Dermis microvascular lymphatic vessel endothelial cell (primary cell): ENCODE results near the gene RANBP9. TPM values are rescaled to one million over a fixed set of nuclear protein-coding genes. Genes with fewer than 3 reads are reported as not detected.
A peak's percentile ranks its signal among the peaks of the same experiment; 100 is the strongest.

Experiments used
- DNase-seq, 2 donors: peaks; one replicate each; pipeline versions ENCODE4 v3.0.0 to v3.0.0-alpha.2; 2010; ENCODE audit warnings: low read depth in 2 of 2
- total RNA-seq: library from RNA; depleted of rRNA; stranded (reverse); fragments of >200 nt; gene quantifications from 2 replicates; pipeline ENCODE4 v1.2.1, GENCODE V29; 2014

RANBP9 gene
- total RNA-seq, 1 donor from 2014 or later, result 20.4 TPM

DNA sequence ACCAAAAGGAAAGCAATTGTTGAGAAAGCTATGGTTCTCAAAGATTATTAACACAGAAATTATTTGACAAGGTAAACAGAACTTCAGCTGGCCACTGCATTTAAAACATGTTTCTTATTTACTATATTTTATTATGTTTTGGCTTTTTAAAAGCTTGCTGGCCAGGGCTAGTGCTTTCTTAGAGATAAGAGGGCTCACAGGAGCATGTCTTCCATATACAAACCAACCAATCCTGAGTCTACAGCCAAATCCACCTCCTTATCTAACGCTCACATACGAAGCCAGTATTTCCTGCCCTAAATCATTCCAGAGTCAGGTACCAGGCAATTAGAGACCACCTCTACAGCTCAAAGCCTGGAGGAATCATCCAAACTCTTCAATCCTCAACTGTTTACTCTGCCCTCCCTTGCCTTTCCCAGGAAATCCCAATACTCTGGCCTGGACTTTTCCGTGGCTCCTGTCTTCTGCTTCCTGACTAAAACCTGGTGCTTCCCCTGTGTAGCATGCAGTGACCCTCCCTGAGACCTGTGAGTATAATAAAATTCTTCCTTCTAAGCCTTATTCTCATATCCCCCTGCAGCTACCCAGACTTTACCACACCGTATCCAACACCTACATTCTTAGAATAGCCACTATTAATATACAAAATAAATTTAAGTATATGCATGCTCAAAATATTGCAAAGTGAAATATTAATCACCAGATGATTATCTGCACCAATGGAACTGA, 33.2 kb downstream of the RANBP9 start:
- DNase-seq, result peak; percentile 10 to 83

DNA sequence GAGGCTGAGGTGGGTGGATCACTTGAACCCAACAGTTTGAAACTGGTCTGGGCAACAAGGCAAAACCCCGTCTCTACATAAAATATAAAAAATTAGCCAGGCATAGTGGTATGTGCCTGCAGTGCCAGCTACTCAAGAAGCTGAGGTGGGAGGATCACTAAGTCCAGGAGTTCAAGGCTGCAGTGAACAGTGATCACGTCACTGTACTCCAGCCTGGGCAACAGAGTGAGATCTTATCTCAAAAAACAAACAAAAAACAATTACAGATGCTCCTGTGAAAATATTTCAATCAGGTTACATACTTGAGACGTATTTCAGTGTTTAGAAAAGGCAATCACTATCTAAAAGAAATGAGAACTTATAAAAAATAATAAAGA, 33.8 kb downstream of the RANBP9 start:
- peak in 1 of 2 donors; percentile 29 for DNase-seq

DNA sequence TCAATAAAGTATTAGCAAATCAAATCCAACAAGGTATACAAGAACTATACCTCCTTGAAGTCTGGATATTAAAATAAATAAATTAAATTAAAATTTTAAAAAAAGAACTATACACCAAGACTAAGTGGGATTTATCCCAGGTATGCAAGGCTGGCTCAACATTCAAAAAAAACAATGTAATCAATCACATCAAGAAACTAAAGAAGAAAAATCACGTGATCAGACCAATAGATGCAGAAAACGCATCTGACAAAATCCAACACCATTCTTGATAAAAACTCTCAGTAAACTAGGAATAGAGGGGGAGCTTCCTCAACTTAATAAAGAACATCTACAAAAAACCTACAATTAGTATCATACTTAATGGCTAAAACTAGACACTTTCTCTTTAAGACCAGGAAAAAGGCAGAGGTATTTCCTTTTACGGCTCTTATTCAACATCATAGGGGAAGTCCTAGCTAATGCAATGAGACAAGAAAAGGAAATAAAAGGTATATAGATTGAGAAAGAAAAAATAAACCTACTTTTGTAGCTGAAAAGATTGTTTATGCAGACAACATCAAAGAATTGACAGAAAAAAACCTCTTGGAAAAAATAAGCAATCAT, 35.0 kb downstream of the RANBP9 start:
- no peak for DNase-seq

DNA sequence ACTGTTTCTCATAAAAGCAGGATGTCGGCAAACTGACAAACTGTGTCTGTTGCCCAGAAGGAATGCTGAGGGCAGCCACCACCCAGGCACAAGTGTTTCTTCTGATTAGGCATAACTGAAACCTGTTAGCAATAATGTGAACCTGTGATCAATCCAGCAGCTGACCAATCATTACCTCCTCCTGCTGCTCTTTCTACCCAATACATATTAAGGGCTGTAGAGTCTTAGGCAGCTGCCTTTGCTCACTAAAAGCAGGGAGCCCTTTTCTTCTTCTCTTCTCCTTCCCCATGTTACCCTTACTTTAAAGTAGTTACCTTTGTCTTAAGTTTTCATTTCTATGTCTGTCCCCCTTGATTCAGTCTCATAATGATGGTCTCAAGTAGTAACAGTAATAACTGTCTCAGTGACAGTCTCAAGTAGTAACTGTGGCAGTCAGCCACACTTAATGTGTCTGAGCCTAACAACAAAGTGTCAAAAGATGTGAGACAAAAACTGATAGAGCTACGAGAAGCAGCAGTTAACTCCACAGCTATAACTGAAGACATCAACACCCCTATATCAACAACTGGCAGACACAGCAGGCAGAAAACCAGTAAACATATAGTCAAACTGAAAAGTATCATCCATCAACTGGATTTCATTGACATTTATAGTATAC, 37.0 kb downstream of the RANBP9 start:
- no peak for DNase-seq

DNA sequence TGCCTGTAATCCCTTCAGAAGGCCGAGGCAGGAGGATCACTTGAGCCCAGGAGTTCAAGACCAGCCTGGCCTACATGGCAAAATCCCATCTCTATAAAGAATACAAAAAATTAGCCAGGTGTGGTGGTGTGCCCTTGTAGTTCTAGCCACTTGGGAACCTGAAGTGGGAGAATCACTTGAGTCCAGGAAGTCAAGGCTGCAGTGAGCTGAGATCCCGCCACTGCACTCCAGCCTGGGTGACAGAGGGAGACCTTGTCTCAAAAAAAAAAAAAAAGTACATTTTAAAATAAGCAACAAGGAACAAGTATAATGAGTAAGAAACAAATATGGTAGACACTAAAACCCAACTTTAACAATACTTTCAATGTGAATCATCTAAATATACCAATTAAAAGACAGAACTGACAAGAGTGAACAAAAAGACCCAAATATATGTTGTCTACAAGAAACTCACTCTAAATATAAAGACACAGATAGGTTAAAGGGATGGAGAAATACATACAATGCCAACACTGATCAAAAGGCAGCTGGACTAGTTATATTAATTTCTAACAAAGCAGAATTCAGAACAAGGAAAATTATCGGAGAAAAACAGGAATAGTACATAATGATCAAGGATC, 37.7 kb downstream of the RANBP9 start:
- DNase-seq, result no peak

DNA sequence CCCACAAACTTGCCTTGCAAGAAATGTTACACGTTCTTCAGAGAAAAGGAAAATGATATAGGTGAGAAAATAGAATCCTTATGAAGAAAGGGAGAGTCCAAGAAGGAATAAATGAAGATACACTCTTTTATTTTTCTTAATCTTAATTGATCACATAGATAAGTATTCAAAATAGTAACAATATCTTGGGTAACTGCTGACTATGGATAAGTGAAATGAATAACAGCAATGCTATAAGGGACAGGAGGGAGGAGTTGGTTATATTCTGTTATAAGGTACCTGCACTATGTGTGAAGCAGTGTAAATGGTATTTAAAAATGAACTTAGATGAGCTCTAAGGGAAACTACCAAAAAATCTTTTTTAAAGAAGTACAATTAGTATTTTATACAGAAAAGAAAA, 38.3 kb downstream of the RANBP9 start:
- DNase-seq, result no peak

DNA sequence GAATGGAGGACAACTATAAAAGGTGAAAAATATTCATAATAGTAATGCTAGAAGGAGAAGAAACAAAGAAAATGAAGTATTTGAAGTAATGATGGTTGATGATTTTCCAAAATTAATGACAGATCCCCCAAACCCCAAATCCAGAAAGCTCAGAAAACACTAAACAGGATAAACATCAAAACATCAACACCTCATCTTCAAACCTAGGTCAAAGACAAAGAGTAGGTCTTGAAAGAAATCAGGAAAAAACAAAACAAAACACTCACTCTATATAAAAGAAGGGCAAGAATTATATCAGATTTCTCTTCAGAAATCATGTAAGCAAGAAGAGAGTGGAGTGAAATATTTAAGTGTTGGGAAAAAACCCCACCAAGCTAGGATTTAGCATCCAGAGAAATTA, 38.7 kb downstream of the RANBP9 start:
- DNase-seq, result no peak

DNA sequence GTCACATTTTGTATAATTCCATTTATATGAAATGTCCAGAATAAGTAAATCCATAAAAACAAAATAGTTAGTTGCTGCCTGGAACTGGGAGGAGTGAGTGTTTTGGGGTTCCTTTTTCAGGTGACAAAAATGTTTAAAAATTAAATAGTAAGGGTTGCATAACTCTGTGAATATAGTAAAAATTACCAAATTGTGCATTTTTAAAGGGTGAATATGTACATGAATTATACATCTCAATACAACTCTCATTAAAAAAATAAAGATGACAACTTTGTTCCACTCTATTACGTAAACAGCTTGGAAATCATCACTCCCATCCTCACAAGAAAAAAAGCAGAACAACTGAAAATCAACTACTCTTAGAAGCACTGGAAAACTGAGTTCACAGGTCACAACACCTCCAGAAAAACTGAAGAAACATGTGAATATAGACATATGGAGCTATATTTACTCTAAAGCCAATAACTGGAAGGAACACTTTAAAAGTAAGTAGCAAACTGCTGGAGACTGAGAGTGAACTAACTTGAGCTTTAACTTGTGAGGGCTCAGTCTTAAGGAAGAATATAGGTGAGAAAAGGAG, 40.0 kb downstream of the RANBP9 start:
- no peak for DNase-seq

DNA sequence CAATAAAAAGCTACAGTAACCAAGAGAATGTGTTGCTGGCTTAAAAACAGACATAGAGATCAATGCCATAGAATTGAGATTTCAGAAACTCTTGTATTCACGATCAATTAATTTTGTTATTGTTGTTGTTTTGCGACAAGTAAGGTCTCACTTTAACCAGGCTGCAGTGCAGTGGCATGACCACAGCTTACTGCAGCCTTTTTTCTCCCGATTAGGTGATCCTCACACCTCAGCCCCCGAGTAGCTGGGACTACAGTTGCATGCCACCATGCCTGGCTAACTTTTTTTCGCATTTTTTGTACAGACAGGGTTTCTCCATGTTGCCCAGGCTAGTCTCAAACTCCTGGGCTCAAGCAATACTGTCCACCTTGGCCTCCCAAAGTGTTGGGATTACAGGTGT, 42.2 kb downstream of the RANBP9 start:
- no peak for DNase-seq

DNA sequence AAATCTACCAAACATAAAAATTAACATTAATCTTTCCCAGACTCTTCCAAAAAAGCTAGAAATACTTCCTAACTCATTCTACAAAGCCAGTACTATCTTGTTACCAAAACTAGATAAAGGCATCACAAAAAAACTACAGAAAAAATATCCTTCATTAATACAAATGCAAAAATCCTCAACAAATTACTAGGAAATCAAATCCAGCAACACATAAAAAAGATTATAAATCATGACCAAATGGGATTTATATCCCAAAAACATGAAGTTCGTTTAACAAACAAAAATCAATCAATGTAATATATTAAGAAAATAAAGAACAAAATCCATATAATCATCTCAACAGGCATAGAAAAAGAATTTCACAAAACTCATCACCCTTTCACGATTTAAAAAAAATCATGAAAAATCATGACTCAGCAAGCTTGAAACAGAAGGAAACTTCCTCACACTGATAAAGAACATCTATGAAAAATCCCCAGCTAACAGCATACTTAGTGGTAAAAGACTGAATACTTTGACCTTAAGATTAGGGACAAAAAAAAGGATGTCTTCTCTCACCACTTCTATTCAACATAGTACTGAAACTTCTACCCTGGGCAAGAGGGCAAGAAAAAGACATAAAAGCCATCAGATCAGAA, 43.2 kb downstream of the RANBP9 start:
- DNase-seq, result no peak

DNA sequence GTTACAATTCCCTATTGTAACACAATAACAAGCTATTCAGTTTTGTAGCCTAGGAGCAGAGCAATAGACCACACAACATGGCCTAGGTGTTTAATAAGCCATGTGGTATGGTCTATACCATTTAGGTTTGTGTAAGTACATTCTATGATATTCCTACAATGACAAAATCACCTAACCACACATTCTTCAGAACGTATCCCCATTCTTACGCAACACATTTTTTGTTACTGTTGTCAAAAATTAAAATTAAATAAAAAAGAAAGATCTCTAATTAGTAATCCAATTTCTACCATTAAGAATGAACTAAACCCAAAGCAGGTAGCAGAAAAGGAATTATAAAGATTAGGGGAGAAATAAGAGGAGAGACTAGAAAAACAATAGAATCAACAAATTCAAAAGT, 44.0 kb downstream of the RANBP9 start:
- DNase-seq, result no peak

DNA sequence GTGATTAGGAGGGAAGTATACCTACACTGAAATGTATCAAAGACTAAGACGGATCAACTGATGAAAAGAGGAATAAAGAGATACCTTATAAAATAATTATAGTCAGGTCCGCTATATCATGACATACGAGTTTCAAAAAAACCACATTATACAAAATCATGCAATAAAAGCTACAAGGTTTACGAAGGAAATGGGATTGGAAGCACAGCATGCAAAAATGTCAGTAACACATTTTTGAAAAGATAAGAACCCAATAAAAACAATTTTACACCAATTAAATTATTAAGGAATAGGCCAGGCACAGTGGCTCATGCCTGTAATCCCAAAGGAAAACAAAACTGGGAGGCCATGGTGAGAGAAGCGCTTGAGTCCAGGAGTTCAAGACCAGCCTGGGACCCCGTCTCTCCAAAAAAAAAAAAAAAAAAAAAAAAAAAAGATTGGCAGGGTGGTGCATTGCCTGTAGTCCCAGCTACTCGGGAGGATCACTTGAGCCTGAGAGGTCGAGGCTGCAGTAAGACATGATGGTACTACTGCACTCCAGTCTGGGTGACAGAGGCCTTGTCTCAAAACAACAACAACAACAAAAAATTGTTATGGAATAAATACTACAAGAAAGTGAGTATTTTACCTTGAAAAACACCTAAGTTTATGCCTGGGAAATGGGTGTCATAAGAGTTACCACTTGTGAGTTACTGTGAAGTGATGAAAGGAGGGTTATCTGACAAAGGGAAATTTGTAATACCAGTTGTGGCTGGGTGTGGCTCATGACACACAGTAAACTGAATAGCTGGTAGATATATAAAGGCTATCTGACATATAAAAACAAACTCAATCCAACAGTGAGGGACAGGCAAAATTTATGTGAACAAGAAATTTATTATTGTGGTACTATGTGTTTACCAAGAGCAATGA, 45.2 kb downstream of the RANBP9 start:
- DNase-seq, result no peak

DNA sequence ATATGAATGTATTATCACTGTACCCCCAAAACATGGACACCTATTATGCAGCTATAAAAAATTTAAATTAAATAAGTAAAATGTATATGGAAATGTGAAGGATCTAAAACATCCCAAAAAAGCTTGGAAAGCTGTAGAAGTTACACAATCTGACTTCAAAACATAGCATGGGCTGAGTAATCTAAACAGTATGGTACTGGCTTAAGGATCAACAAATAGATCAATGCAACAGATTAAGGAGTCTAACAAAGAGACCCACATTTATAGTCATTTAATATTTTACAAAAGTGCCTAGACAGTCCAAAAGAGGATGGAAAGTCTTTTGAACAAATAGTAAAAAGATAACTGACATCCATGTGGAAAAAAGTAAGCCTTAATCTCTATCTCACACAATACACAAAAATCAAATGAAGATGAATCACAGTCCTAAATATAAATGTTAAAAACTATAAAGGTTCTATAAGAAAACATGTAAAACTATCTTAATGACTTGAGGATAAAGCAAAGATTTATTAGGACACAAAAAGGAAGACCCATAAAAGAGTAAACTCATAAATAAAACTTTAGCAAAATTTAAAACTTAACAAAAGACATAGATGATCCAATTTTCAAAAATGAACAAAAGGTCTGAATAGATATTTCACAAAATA, 46.8 kb downstream of the RANBP9 start:
- DNase-seq, result no peak

DNA sequence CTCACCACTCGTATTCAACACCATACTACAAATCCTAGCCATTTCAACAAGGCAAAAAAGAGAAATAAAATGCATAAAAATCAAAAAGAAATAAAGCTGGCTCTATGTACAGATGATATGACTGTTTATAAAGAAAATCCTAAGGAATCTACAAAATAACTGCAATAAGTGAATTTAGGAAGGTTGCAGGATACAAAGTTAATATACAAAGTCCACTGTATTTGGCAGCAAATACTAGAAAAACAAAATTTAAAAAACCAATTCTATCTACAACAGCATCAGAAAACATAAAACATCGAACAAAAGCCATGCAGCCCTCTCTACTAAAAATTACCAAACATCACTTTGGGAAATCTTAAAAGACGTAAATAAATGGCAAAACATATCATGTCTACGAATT, 47.6 kb downstream of the RANBP9 start:
- DNase-seq, result no peak

DNA sequence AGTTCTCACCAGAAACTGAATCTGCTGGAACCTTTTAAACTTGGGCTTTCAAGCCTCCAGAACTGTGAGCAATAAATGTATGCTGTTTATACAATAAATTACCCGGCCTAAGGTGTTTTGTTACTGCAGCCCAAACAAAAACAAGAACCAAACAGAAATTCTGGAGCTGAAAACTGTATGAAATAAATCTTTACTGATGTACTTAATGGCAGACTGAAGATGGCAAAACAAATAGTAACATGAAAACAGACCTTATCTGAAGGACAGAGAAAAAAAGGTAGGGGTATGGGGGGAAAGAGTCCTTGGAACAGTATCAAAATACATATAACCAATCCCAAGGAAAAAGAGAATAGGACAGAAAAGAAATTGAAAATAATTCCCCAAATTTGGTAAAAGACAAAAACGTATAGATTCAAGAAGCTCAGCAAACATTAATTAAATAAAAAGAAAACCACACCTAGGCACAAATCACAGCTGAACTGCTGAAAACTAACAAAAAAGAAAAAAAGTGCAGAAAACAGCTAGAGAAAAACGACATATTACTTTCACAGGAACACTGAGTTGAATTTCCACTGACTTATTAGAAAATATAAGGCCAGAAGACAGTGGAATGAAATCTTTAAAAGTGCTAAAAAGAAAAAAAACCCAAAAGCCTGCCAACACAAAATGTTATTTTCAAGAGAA, 48.8 kb downstream of the RANBP9 start:
- no peak for DNase-seq

DNA sequence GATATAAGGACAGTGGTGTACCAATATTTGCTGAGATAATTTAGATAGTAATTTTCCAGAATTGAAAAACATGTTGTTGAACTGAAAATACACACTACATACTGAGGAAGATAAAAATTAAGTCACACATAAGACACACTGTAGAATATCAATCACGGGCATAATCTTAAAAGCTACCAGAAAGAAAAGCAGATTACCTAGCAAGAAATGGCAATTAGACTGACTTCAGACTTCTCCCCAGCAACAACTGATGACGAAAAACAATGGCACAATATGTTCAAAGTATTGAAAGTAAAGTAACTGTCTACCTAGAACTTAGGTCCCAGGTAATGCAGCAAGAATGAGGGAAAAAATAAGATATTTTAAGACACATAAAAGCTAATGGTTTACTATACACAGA, 50.0 kb downstream of the RANBP9 start:
- no peak for DNase-seq

DNA sequence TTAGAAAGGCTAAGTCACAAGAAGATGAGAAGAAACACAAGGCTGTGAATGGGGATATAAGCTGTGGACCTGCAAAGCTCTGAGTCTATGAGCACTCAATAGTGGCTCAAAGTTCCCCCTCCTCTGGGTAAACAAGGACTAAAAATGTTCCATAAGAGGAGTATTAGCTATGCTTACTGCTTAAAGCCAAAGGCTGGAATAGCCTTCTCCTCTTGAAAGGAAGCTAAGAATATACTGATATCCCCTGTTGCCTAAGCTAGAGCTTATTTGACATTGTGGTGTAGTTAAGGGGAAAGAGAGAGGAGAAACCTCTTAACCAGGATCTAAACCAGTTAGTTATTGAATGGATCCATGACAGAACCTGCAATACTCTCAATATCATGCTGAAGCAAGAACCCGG, 50.7 kb downstream of the RANBP9 start:
- no peak for DNase-seq

DNA sequence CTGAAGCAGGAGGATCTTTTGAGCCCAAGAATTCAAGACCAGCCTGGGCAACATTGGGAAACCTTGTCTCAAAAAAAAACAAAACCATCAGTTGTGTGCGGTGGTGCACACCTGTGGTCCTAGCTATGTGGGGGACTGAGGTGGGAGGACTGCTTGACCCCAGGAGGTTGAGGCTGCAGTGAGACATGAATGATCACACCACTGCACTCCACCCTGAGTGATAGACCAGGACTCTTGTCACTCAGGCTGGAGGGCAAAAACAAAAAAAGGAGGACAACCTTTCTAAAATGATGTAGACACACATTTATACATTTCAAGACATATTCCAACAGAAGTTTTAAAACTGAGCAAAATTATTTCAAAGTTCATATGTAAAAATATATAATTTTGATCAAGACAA, 51.4 kb downstream of the RANBP9 start:
- no peak for DNase-seq

DNA sequence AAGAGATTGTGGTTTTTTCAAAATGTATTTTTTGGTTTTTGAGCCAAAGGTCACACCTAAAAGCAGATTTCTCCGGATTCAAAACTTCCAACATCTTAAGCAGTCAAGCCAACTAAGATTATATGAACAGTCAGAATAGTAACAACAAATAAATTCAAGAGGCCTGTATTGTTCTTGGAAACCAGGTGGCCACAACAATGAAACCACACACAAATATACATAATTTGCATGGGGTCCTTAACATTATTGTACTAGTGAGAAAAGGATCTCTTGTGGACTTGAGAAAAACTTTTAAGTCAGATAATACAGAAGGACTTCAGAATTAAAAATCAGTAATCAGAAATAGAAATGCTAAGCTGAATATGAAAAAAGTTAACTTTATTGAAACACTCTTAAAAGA, 55.9 kb downstream of the RANBP9 start:
- DNase-seq, result no peak

DNA sequence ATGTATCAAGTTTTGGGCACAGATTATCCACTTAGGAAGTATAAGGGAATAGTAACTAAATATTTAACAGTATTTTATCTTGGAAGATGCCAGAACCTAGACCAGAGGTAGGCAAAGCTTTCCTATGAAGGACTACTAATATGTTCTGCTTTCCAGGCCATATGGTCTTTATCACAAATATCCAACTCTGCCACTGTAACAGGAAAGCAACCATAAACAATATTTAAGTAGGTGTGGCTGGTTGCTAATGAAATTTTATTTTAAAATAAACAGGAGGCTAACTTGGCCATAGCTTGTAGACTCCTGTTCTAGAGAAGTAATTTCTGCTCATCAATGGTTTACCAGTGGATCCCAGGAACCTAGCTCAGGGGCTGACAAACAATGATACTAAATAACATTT, 57.1 kb downstream of the RANBP9 start:
- peak in 1 of 2 donors; percentile 29 for DNase-seq
